DMS153 treated with DMSO at 0.1 percent for 48 hours (cell line): Measurements from ENCODE around the gene SLC10A7.
A peak's percentile ranks its signal among the peaks of the same experiment; 100 is the strongest.

Source experiments
- DNase-seq: peaks from one replicate; lab custom pipeline; 2025; ENCODE audit not compliant: unreplicated experiment; lab: John Stamatoyannopoulos, UW

Gene SLC10A7

DNA sequence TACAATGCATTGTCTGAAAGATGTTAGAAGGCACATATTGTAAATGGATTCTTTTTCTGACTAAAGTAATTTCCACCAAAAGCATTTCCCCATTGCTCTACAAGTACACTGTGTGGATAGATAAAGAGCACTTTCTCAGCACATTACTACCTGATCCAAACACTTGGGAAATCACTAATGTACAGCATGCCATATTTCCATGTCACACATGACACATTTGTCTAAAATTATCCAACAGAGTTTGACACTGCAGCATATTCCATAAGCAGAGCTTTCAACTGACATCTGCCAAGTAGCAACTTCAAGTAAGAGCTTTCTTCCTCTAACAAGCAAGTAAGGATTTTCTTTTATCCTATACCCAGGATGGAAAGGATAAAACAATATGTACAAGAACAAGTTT lies 257.9 kb downstream of the SLC10A7 start:
- no peak for DNase-seq

DNA sequence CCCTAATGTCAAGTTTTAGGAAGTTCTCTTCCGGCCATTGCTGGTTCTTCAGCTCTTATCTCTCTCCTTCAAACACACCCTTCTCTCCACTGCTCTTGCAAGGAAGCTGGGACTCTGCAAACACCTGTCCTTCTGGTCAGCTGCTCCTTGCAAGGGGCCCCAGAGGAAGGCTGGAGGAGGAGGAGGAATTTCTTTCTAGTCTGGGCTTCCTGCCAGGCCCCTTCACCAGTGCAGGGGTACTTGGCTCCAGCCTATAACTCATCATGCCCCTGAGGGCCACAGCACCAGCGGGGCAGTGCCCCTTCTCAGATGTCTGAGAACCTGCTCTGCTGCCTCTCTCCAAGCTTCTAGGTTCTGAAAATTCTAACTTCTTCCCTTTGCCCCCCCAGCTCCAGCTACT lies 260.7 kb downstream of the SLC10A7 start:
- DNase-seq: no peak

DNA sequence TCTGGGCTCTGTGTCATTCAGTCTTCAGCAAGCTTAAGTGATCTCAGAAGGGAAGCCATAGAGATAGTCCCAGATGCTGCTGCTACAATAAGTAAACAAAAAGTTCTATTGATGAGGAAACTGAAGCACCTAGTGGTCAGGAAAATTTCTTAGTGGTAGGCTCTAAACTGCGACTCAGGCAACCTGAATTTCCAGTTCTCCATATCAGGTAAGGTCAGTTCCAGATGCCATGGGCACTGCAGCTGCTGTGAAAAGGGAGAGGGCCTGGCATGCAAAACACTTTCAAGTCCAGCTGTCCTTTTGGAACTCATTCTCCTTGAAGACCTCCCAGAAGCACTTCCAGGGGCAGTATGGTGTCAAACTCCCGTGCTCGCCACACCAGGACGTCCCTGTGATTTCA lies 261.2 kb downstream of the SLC10A7 start:
- no peak for DNase-seq

GRCh38 chr4:146257511-146257910 lies 264.2 kb downstream of the SLC10A7 start:
- no peak for DNase-seq

GRCh38 chr4:146256328-146256727 lies 265.4 kb downstream of the SLC10A7 start:
- no peak for DNase-seq

DNA sequence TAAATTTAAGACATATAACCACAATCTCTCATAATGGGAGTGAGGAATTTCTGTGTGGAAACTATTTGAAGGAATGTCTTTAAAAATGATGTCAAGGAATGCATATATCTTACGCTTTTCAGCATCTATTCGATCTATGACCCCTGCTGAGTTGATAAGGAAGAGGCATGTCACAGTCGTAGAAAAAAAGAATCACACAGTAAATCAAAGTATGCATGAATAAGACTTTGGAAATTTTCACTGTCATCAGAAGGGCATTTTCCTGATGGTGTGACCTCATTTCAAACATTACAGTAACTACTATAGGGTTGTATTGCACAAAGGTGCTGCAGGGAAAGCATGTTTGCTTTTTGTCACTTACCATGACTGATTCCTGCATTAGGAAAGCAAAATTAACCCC lies 265.9 kb downstream of the SLC10A7 start:
- no peak for DNase-seq

DNA sequence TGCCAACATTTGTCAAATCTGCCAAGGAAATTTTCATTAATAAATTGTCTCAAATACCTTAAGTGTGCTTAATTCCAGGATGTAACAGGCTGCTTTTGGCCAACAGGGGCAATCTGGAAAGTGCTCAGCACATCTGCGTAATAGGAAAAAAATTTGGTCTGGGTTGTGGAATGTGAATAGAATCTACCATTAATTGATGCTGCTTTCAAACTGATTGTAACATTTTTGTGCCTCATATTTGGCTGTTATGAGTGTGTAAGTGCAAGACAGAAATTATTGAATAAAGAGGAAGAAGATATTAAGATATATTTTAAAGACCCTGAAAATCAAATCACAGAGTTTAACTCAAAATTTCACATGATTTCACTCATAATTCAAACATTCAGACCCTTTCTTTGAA lies 266.3 kb downstream of the SLC10A7 start:
- DNase-seq: no peak

GRCh38 chr4:146252969-146253611 lies 268.6 kb downstream of the SLC10A7 start:
- no peak for DNase-seq

- no peak for DNase-seq
Observed at GRCh38 chr4:146247356-146247755, 274.4 kb downstream of the SLC10A7 start.

DNA sequence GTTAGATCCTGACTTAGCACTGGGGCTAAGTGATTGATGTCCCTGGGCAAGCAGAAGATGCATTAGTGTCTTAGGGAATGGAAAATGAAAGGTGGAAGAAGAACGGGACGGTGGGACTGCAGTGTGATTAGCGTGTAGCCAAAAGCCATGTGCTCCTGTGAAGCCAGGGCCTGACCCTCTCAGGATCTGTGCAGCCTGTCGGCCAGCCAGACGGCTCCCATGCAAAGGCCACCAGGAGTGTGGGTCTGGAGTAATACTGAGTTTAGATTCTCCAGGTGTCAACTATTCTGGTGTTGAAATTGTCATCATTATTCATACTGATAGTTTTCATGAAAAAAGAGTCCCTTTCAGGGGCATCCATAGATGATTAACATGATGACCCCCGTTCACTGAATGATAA lies 275.4 kb downstream of the SLC10A7 start:
- DNase-seq: no peak

- DNase-seq: no peak
Observed at GRCh38 chr4:146245850-146246249, 275.9 kb downstream of the SLC10A7 start.

GRCh38 chr4:146245246-146245645 lies 276.5 kb downstream of the SLC10A7 start:
- DNase-seq: no peak

DNA sequence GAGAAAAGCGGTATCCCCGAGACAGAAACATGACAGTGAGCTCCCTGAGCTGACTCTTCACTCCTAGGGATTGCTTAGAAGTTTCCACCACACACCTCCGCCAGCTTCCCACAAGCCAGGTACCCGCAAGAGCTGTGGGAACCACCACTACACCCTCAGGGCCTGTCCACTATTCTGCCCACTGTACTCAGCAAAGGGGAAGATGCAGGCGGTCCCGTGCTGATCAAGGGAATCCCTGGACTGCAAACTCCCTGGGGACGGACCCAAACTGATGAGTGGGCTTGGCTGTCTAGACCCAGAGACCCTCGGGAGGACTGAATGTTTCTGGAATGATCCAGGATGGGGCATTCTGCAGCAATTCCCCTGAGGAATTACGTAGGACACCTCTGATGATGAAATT lies 277.2 kb downstream of the SLC10A7 start:
- DNase-seq: no peak

DNA sequence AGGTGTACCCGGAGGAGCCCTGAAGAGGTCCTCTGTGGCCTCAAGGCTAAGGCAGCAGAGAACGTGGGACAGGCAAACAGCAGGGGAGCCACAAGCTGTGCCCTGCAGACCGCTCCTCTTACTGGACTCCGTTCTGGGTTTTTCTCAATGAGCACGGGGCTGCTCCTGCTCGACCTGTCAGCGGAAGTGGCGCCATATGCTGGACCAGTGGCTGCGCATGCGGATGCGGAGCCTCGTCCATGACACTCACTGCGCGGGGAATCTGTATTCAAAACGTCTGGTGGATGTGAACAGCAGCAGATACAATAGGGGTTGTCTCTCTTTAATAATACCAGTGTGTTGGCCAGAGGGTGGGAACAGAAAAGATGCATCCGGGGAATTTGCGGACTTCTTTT lies 277.9 kb downstream of the SLC10A7 start:
- DNase-seq: no peak

- DNase-seq: no peak
Observed at GRCh38 chr4:146243141-146243882, 278.4 kb downstream of the SLC10A7 start.

- no peak for DNase-seq
Observed at GRCh38 chr4:146238107-146238506, 283.6 kb downstream of the SLC10A7 start.

DNA sequence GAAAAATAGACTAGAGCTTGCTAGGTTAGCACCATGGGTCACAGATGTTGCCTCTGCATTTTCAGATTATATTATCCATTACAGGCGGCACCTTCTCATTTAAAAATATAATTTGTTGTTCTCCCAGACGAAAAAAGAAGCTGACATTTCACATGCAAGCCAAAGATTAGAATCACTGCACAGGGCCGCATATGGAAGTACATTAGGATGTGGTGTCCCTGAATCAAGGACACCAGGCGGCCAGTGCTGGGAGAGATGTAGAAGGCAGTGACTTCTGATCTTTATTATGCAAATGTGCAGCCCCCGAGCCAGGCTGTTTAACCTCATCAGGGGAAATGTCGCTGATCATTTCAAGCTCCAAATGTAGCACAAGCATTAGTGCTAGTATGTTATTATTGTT lies 284.6 kb downstream of the SLC10A7 start:
- DNase-seq: no peak

DNA sequence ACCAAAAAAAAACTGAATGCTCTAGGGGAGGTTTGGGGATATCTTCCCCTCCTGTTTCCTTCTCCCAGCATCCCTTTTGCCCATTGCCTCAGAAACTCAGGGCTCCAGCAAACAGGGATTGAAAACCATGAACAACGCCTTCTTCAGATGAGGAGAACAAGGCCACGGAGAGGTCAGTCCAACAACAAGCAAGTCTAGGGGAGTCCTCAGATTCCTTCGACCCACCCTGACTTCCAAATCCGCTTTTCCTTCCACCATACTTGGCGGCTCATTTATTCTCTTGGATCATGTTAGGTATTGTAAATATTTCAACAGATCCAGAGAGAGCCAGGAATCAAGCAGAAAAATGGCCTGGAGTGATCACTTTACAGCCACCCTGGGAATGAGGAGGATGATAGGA lies 285.5 kb downstream of the SLC10A7 start:
- DNase-seq: no peak

DNA sequence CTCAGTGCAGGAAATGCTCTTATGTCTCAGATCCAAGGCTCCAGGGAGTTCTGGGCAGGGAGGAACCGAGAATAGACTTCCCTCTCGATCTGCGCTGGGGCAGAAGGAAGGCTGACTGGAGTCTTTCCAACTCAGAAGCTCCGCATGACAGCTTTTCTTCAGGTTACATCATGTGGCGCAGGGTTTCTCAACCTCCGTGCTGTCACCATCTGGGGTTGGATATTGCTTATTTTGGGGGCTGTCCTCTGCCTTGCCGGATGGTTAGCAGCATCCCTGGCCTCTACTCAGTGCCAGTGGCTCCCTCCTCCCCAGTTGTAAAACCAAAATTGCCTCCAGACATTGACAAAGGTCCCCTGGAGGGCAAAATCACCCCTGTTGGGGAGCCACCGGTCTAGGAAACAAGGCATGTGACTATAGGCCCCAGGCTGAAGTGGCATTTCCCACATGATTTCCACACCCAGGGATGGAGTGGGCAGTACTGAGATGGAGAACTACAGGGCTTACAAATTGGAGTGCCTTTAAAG lies 286.0 kb downstream of the SLC10A7 start:
- DNase-seq: no peak

DNA sequence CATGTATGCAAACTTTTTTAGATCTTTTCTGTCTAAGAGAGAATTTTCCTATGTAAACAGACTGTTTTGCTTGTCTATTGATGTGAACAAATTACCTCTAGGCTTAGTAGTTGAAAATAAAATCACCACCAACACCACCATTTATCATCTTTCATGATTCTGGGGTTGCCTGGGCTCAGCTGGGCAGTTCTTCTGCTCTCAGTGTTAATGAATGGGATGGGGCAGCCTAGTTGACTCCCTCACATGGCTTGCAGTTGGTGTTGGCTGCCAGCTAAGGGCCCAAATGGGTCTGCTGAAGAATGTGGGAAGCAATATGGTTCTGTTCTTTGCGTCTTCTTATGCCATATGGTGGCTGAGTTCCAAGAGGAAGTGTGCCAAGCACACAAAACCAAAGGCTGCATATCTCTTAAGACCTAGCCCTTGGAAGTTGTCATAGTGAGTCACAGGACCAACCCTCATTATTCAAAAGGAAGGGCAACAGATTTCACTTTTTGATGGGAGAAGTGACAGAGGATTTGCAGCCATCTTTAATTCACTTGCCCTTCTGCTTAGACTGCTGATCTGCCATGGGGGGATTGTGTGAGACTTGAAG lies 289.5 kb downstream of the SLC10A7 start:
- DNase-seq: no peak

GRCh38 chr4:146229406-146229805 lies 292.3 kb downstream of the SLC10A7 start:
- DNase-seq: no peak

GRCh38 chr4:146224326-146224966 lies 297.3 kb downstream of the SLC10A7 start:
- DNase-seq: peak; percentile 2
